AG09319 (cell line): ENCODE results near the gene DYNLT5.

Experiments used
- DNase-seq: peaks from one replicate; pipeline ENCODE4 v3.0.0-alpha.2; 2010; ENCODE audit warnings: low read depth; ENCODE audit errors: extremely low read depth
- TF ChIP-seq, protein P1 (sequence below): IDR thresholded peaks from 2 replicates; pipeline ENCODE4 v1.5.1; 2011; ENCODE audit warnings: low read depth, mild to moderate bottlenecking, inconsistent platforms, low read length, moderate library complexity

Gene DYNLT5

DNA sequence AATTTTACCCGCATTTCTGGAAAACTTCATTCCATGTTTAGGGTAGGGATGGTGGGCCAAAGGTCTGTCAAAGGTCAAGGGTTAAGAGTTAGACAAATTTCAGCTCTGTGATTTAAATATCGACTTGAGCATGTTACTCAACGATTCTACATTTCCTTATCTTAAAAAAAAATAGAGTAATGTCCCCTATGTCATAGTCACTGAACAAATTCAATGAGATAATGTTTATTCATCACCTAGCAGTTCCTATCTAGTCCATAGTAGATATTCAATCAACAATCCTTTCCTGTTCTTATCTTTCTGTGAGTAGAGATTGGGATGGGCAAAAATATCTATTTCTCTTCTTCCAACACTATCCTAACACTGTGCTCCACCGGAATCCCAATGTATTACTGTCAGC lies 1.1 kb upstream of the DYNLT5 start:
- no peak for DNase-seq
- TF ChIP-seq, protein P1, sequence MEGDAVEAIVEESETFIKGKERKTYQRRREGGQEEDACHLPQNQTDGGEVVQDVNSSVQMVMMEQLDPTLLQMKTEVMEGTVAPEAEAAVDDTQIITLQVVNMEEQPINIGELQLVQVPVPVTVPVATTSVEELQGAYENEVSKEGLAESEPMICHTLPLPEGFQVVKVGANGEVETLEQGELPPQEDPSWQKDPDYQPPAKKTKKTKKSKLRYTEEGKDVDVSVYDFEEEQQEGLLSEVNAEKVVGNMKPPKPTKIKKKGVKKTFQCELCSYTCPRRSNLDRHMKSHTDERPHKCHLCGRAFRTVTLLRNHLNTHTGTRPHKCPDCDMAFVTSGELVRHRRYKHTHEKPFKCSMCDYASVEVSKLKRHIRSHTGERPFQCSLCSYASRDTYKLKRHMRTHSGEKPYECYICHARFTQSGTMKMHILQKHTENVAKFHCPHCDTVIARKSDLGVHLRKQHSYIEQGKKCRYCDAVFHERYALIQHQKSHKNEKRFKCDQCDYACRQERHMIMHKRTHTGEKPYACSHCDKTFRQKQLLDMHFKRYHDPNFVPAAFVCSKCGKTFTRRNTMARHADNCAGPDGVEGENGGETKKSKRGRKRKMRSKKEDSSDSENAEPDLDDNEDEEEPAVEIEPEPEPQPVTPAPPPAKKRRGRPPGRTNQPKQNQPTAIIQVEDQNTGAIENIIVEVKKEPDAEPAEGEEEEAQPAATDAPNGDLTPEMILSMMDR: no peak

DNA sequence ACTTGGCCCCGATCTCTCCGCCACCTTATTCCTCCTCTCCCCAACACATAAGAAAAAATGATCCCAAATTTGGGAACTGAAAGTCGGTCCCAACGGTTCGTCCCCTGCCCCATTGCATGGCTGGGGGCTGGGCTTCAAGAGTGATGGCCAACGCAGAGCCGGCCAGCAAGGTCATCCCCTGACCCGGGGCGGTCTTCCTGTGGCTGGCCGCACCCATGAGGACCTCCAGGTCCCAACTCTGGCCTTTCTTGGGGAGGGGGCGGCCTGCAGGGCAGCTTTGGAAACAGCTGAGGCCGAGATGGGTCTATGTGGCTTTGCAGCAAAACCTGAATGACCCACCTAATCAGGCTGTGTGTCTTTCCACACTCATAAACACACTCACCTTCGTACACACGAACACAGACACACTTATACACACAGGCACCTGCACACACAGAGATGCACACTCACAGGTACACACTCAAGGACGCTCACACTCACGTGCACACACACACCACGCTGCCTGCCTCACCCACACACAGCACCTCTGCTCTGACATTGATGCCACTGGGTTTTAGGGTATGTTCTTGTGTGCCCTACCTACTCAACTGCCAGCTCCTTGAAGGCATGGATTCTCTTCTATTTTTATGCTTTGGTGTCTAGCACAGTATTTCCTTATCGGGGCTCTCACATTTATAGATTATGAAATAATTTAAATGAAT lies 562 bp downstream of the DYNLT5 start:
- TF ChIP-seq, protein P1: no peak
- DNase-seq: no peak

DNA sequence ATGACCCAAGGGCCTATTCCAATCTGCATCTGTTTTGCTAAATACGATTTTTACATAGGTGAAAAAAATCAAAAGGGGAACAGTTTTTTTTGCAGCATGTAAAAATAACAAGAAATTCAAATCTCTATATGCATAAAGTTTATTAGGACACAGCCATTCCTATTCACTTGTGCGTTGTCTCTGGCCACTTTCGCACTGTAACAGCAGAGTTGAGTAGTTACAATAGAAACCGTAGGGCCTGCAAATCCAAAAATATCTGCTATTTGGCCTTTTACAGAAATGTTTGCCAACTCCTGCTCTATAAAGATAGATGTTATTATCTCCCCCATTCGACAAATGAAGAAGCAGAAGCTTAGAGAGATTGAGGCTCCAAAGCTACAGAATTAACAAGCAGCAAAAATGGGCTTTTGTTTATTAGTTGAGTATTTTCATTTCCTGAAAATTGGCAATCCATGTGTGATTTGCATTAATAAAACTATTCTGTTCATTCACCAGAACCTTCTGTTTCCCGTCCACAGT lies 5.5 kb downstream of the DYNLT5 start:
- DNase-seq: no peak
- TF ChIP-seq, protein P1: no peak

DNA sequence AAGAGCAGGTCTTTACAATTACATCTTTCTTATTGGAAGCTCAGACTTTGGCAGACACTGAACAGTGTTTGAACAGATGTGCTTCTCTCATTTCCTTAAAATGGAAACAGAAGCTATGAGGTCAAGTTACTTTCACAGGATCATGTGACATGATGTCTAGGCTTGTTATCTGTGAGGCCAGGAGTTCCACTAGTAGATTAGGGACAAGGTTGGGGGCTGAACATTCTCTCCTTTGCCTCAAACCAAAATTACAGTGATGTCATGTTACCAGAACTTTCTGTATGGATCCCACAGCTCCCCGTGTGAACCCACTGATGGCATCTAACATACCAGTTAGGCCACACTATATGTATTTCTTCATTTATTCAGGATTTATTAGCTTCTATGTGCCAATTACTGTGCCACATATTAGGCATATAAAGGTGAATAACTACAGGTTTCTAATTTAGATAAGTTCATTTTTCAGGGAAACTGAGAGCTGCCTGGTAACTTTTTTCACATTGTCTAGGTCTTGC lies 6.0 kb downstream of the DYNLT5 start:
- TF ChIP-seq, protein P1: no peak
- DNase-seq: no peak

DNA sequence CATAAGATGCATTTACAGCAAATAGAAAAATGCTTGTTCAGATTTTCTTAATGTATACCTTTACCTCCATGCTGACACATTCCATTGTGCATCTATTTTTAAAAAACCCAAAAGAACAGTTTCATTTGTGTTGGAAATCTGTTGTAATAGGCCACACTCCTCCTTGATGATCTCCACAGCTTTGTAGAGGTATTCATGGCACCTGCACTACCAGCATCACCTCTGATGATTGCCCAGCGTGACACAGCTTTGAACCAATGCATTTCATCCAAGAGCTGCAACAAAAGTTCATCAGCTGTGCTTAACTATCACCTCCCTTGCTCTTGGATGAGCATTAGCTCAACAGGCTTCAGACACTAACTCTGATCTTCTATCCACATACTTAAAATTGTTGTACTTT lies 8.2 kb downstream of the DYNLT5 start:
- TF ChIP-seq, protein P1: no peak
- DNase-seq: no peak

DNA sequence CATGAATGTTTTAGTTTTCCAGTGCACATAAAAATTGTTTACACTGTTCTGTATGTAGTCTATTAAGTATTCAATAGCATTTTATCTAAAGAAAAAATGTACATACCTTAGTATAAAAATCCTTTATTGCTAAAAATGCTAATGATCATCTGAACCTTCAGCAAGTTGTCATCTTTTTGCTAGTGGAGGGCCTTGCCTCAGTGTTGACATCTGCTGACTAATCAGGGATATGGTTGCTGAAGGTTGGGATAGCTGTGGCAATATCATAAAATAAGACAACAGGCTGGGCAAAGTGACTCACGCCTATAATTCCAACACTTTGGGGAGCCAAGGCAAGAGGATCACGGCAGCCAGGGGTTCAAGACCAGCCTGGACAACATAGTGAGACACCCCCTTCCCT lies 9.0 kb downstream of the DYNLT5 start:
- no peak for DNase-seq
- TF ChIP-seq, protein P1: no peak; the same call in none of the 2 replicates

DNA sequence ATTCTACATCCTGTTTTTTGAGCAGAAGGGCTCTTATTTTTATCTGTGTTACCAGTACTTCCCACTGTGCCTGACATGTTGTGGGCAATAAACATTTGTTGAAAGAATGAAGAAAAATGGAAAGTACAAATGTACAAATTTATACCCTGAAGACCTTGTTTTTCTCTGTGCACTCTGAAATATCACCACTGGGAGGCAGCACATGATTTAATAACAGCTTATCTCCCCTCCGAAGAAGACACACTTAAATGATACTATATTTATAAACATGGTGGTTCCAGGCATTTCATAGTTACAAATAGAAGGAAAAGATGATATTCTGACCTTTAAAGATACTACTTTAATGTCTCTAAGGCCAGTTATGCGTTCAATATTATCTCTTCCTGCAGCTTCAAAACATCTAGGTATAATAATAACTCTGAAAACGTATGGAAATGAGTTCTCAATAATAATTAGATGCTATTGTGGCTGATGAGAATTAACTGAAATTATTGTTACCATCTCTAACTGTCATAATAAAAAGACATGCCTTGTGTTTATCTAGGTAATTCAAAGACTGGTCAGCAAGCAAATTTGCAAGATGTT lies 12.8 kb downstream of the DYNLT5 start:
- peak; percentile 22 for DNase-seq
- TF ChIP-seq, protein P1: peak; percentile 74
